IMR-90 (cell line): ENCODE measurements around the gene TTC23. TPM values are rescaled to one million over a fixed set of nuclear protein-coding genes. Genes with fewer than 3 reads are reported as not detected.

ENCODE experiments used
- ATAC-seq: fragments of 200-7000 bp; cut with Tn5 transposase; 2 replicates; pipeline ENCODE4 v1.9.1; 2020; ENCODE audit warnings: low read depth, mild to moderate bottlenecking, moderate library complexity
- BruUV-seq: library from RNA; stranded (reverse); fragments of 400-500 nt; replicated peaks from 2 replicates; lab custom pipeline; 2021; lab: Mats Ljungman, UMichigan
- CTCF ChIA-PET: fragments of 300-600 bp; formaldehyde crosslinking; extraction: SDS; loops from one replicate; lab custom pipeline; 2021; ENCODE audit warnings: antibody characterized with exemption; lab: Yijun Ruan, JAX
- POLR2A ChIA-PET: fragments of 300-600 bp; sonication (Branson Sonifier 250); formaldehyde crosslinking; loops from one replicate; lab custom pipeline; 2022; ENCODE audit warnings: antibody characterized with exemption; ENCODE audit not compliant: unreplicated experiment; lab: Charles Lee
- DNase-seq: peaks from one replicate; pipeline ENCODE4 v3.0.0; 2013
- H2AFZ ChIP-seq: replicated peaks from 2 replicates; pipeline ENCODE3; 2013; ENCODE audit warnings: low read length, mild to moderate bottlenecking; ENCODE audit not compliant: poor library complexity
- H2AK5ac ChIP-seq: 2 replicates; pipeline ENCODE4 v1.6.1; 2013; ENCODE audit warnings: low read depth, low read length, inconsistent platforms
- H2AK9ac ChIP-seq: replicated peaks from 2 replicates; pipeline ENCODE3; 2013; ENCODE audit warnings: mild to moderate bottlenecking, low read depth, low read length, moderate library complexity; ENCODE audit not compliant: poor library complexity
- H2BK120ac ChIP-seq: 2 replicates; pipeline ENCODE4 v1.6.1; 2013; ENCODE audit warnings: low read depth, low read length, inconsistent platforms
- H2BK15ac ChIP-seq: 3 replicates; pipeline ENCODE4 v1.6.1; 2013; ENCODE audit warnings: low read depth, low read length, inconsistent platforms
- H2BK20ac ChIP-seq: 2 replicates; pipeline ENCODE4 v1.6.1; 2013; ENCODE audit warnings: low read depth, mild to moderate bottlenecking, inconsistent platforms, low read length, moderate library complexity
- H2BK5ac ChIP-seq: 2 replicates; pipeline ENCODE4 v1.6.1; 2013; ENCODE audit warnings: mild to moderate bottlenecking, low read depth, low read length, inconsistent platforms; ENCODE audit not compliant: poor library complexity, severe bottlenecking
- H3K14ac ChIP-seq: replicated peaks from 2 replicates; pipeline ENCODE4 v1.6.1; 2013; ENCODE audit warnings: low read depth, low read length, inconsistent platforms
- H3K18ac ChIP-seq: 2 replicates; pipeline ENCODE4 v1.6.1; 2013; ENCODE audit warnings: low read depth, low read length, control low read depth
- H3K23ac ChIP-seq: 2 replicates; pipeline ENCODE4 v1.6.1; 2013; ENCODE audit warnings: low read depth, low read length, inconsistent platforms
- H3K27ac ChIP-seq: 2 replicates; pipeline ENCODE4 v1.5.1; 2013; ENCODE audit warnings: mild to moderate bottlenecking, control low read depth, low read length; ENCODE audit not compliant: insufficient read depth
- H3K27me3 ChIP-seq: 2 replicates; pipeline ENCODE4 v1.6.1; 2013; ENCODE audit warnings: low read length; ENCODE audit not compliant: control insufficient read depth, insufficient read depth
- H3K36me3 ChIP-seq: 2 replicates; pipeline ENCODE4 v1.6.1; 2013; ENCODE audit warnings: low read length, mixed read lengths; ENCODE audit not compliant: control insufficient read depth, insufficient read depth
- H3K4ac ChIP-seq: 2 replicates; pipeline ENCODE4 v1.6.1; 2013; ENCODE audit warnings: low read depth, low read length, inconsistent platforms
- H3K4me1 ChIP-seq: 2 replicates; pipeline ENCODE4 v1.6.1; 2013; ENCODE audit warnings: low read length, mixed read lengths; ENCODE audit not compliant: control insufficient read depth, insufficient read depth
- H3K4me2 ChIP-seq: 2 replicates; pipeline ENCODE4 v1.6.1; 2013; ENCODE audit warnings: low read depth, mild to moderate bottlenecking, control low read depth, low read length, moderate library complexity
- H3K4me3 ChIP-seq: 2 replicates; pipeline ENCODE4 v1.5.1; 2013; ENCODE audit warnings: low read depth, mild to moderate bottlenecking, control low read depth, low read length, moderate library complexity; ENCODE audit not compliant: insufficient read depth
- H3K56ac ChIP-seq: 2 replicates; pipeline ENCODE4 v1.6.1; 2013; ENCODE audit warnings: low read length, inconsistent platforms; ENCODE audit not compliant: insufficient read depth; ENCODE audit errors: extremely low read depth
- H3K79me1 ChIP-seq, 2 experiments: 2 replicates each; pipeline ENCODE4 v1.6.1; 2013; ENCODE audit warnings: low read length in 2 of 2, inconsistent platforms in 1 of 2, low read depth in 1 of 2
- H3K9ac ChIP-seq: 2 replicates; pipeline ENCODE4 v1.6.1; 2013; ENCODE audit warnings: low read depth, low read length, control low read depth
- H3K9me1 ChIP-seq: 2 replicates; pipeline ENCODE4 v1.6.1; 2013; ENCODE audit warnings: low read length, inconsistent platforms; ENCODE audit not compliant: insufficient read depth
- H3K9me3 ChIP-seq: 2 replicates; pipeline ENCODE4 v1.6.1; 2013; ENCODE audit warnings: low read length; ENCODE audit not compliant: control insufficient read depth, insufficient read depth
- H4K20me1 ChIP-seq: 2 replicates; pipeline ENCODE4 v1.6.1; 2013; ENCODE audit warnings: low read length, inconsistent platforms; ENCODE audit not compliant: insufficient read depth
- H4K5ac ChIP-seq: 2 replicates; pipeline ENCODE4 v1.6.1; 2013; ENCODE audit warnings: mild to moderate bottlenecking, low read depth, low read length, control low read depth
- H4K8ac ChIP-seq, 2 experiments: 2 replicates each; pipeline ENCODE4 v1.6.1; 2013; ENCODE audit warnings: low read depth in 2 of 2, low read length in 2 of 2, control low read depth in 1 of 2, inconsistent platforms in 1 of 2
- H4K91ac ChIP-seq: 2 replicates; pipeline ENCODE4 v1.6.1; 2013; ENCODE audit warnings: low read depth, low read length, inconsistent platforms; ENCODE audit not compliant: insufficient read depth
- BHLHE40 ChIP-seq: fragments of 150-350 bp; IDR thresholded peaks from 2 replicates; pipeline ENCODE4 v1.6.1; 2016; ENCODE audit warnings: mild to moderate bottlenecking, low read depth, low read length
- CEBPB ChIP-seq: IDR thresholded peaks from 2 replicates; pipeline ENCODE4 v1.6.1; 2012; ENCODE audit warnings: low read depth, low read length, improper control_type of control experiment
- CHD1 ChIP-seq: IDR thresholded peaks from 2 replicates; pipeline ENCODE4 v1.6.1; 2012; ENCODE audit warnings: low read depth, low read length, improper control_type of control experiment
- CTCF ChIP-seq: conservative IDR thresholded peaks from 2 replicates; pipeline ENCODE4 v1.5.1; 2012; ENCODE audit warnings: mild to moderate bottlenecking, low read depth, low read length, improper control_type of control experiment
- ELK1 ChIP-seq: fragments of 150-350 bp; IDR thresholded peaks from 2 replicates; pipeline ENCODE4 v1.6.1; 2016; ENCODE audit warnings: low read depth, mild to moderate bottlenecking, low read length, moderate library complexity, borderline replicate concordance
- FOS ChIP-seq: fragments of 150-350 bp; IDR thresholded peaks from 2 replicates; pipeline ENCODE4 v1.6.1; 2016; ENCODE audit warnings: low read depth, low read length
- MAFK ChIP-seq: IDR thresholded peaks from 2 replicates; pipeline ENCODE4 v1.6.1; 2012; ENCODE audit warnings: low read depth, low read length, improper control_type of control experiment
- MAZ ChIP-seq: IDR thresholded peaks from 2 replicates; pipeline ENCODE4 v1.6.1; 2012; ENCODE audit warnings: low read depth, mild to moderate bottlenecking, low read length, improper control_type of control experiment, moderate library complexity, borderline replicate concordance
- MXI1 ChIP-seq: IDR thresholded peaks from 2 replicates; pipeline ENCODE4 v1.6.1; 2012; ENCODE audit warnings: low read depth, mild to moderate bottlenecking, low read length, moderate library complexity, borderline replicate concordance
- NFE2L2 ChIP-seq: fragments of 150-350 bp; IDR thresholded peaks from 2 replicates; pipeline ENCODE4 v1.6.1; 2016; ENCODE audit warnings: low read depth, mild to moderate bottlenecking, low read length
- POLR2A ChIP-seq: IDR thresholded peaks from 2 replicates; pipeline ENCODE4 v1.6.1; 2012; ENCODE audit warnings: mild to moderate bottlenecking, low read depth, low read length
- RAD21 ChIP-seq: IDR thresholded peaks from 2 replicates; pipeline ENCODE4 v1.6.1; 2012; ENCODE audit warnings: low read length, improper control_type of control experiment
- RCOR1 ChIP-seq: IDR thresholded peaks from 2 replicates; pipeline ENCODE4 v1.6.1; 2012; ENCODE audit warnings: mild to moderate bottlenecking, low read length, improper control_type of control experiment; ENCODE audit not compliant: insufficient replicate concordance
- RFX5 ChIP-seq: IDR thresholded peaks from 2 replicates; pipeline ENCODE4 v1.8.0; 2012; ENCODE audit warnings: low read depth, mild to moderate bottlenecking, low read length, moderate library complexity
- SMC3 ChIP-seq: fragments of 150-350 bp; IDR thresholded peaks from 2 replicates; pipeline ENCODE4 v1.6.1; 2016; ENCODE audit warnings: low read depth, mild to moderate bottlenecking, antibody characterized with exemption, low read length, moderate library complexity
- WGBS, 2 experiments: methylation state at CpG; one replicate each; pipeline versions ENCODE4 v1.1.5 to v1.1.7; 2013; ENCODE audit warnings: missing lambda C conversion rate in 2 of 2; ENCODE audit not compliant: insufficient read length in 1 of 2; ENCODE audit errors: extremely low coverage in 2 of 2; 5-methylcytosine and 5-hydroxymethylcytosine counted together
- dilution Hi-C: fragments of 300-500 bp; cut with HindIII; formaldehyde crosslinking; loops from one replicate; pipeline ENCODE4 v1.14.3; 2018; ENCODE audit warnings: low sequenced_read_pairs; ENCODE audit not compliant: unreplicated experiment
- in situ Hi-C: fragments of 300-500 bp; cut with MboI; formaldehyde crosslinking; loops from 3 replicates; pipeline ENCODE4 v1.14.3; 2019; ENCODE audit warnings: low sequenced_read_pairs, inconsistent platforms, mixed read lengths
- intact Hi-C: fragments of 100-400 bp; cut with micrococcal nuclease; formaldehyde crosslinking; loops from 2 replicates; pipeline ENCODE4 v1.10.0; 2022
- polyA plus RNA-seq, 3 experiments: library from polyadenylated mRNA; depleted of rRNA; stranded (reverse); fragments of >200 nt; gene quantifications; 2 replicates each; pipeline ENCODE4 v1.2.3, GENCODE V29; 2012; ENCODE audit warnings: low replicate concordance in 1 of 3
- total RNA-seq: library from RNA; depleted of rRNA; stranded (reverse); fragments of >200 nt; gene quantifications from 2 replicates; pipeline ENCODE4 v1.2.3, GENCODE V29; 2012
- TF ChIP-seq, protein P1 (sequence below): fragments of 150-350 bp; IDR thresholded peaks from 2 replicates; pipeline ENCODE4 v1.6.1; 2017; ENCODE audit warnings: mild to moderate bottlenecking, antibody characterized with exemption, low read length, low read depth

Gene TTC23
- total and polyA plus RNA-seq, 2 of the 4 experiments (the other 2 are of a cell fraction) = 7.8 to 29.8 TPM

DNA sequence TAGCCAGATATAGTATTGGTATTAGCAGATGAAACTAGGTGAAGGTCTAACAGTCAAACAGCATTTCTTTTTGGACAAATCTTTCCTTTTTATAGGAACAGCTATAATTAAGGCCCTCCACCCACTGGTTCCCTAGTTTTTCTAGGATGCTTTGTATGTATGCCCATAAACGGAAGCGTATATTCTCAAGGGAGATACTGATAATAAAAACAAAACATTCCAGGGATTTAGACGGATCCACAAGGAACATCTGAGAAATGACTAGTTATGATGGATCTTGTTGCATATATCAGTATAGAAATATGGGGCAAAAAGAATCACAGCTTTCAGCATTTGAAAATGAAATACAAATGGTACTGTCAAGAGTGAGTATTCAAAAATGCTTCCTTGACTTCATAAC is 24.4 kb upstream of the TTC23 start:
- H2BK120ac ChIP-seq = no peak overlapping the region
- in situ Hi-C loops (loop anchor here (25.0 kb wide), 2 partner anchors 838 to 1314 kb away; no protein-coding TSS in a partner anchor), dilution Hi-C loops (no loop called here), intact Hi-C loops (loop anchor here (1.0 to 10.0 kb wide), 4 partner anchors 428 to 861 kb away; no protein-coding TSS in a partner anchor)
- no peak overlapping the region for H3K4ac ChIP-seq
- H3K9me1 ChIP-seq = no peaks in the 10 kb centered on the region
- H2AFZ ChIP-seq = no peak overlapping the region
- H3K9me3 ChIP-seq = no peaks in the 10 kb centered on the region
- no peak overlapping the region for H2AK5ac ChIP-seq
- ChIA-PET CTCF (interaction anchor here (0.6 to 6.1 kb wide), 5 partner anchors 98 to 482 kb away, joined by 3 to 34 read pairs (median 4); no protein-coding TSS in a partner anchor), POLR2A (interaction anchor here (0.6 kb wide), 1 partner anchor 1491 kb away, joined by 3 read pairs; no protein-coding TSS in a partner anchor)
- H3K27me3 ChIP-seq = no peaks in the 10 kb centered on the region
- no peak overlapping the region for H2AK9ac ChIP-seq
- no peak overlapping the region for H4K8ac ChIP-seq
- no peak overlapping the region for H4K91ac ChIP-seq
- TF ChIP-seq RAD21 (no peak), RCOR1 (no peak), BHLHE40 (no peak), POLR2A (no peak), SMC3 (no peak), RFX5 (no peak), MAFK (no peak), CEBPB (no peak), NFE2L2 (no peak), ELK1 (no peak), FOS (no peak), CTCF (no peak), MAZ (no peak), MXI1 (no peak), CHD1 (no peak)
- TF ChIP-seq, protein P1, sequence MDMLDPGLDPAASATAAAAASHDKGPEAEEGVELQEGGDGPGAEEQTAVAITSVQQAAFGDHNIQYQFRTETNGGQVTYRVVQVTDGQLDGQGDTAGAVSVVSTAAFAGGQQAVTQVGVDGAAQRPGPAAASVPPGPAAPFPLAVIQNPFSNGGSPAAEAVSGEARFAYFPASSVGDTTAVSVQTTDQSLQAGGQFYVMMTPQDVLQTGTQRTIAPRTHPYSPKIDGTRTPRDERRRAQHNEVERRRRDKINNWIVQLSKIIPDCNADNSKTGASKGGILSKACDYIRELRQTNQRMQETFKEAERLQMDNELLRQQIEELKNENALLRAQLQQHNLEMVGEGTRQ = no peak
- no CpG with 5 or more reads among the region's 3 CpGs for WGBS, 2 experiments
- H3K27ac ChIP-seq = no peak overlapping the region
- no peak overlapping the region for H3K23ac ChIP-seq
- H2BK15ac ChIP-seq = no peak overlapping the region
- no peak for ATAC-seq
- no peak overlapping the region for H2BK20ac ChIP-seq
- H3K79me1 ChIP-seq = no peaks in the 10 kb centered on the region; a peak in 1 of 4 replicates
- H3K4me1 ChIP-seq = no peaks in the 10 kb centered on the region
- H3K56ac ChIP-seq = no peak overlapping the region
- H3K9ac ChIP-seq = no peak overlapping the region
- no TSS peak for BruUV-seq
- no peaks in the 10 kb centered on the region for H4K20me1 ChIP-seq
- no peaks in the 10 kb centered on the region for H3K36me3 ChIP-seq
- no peak overlapping the region for H2BK5ac ChIP-seq
- no peak for DNase-seq
- no peak overlapping the region for H3K14ac ChIP-seq
- H3K18ac ChIP-seq = no peak overlapping the region
- no peak overlapping the region for H4K5ac ChIP-seq
- H3K4me2 ChIP-seq = no peak overlapping the region
- H3K4me3 ChIP-seq = no peak overlapping the region
